Aorta (tissue), 5 donors: ENCODE results near the gene CACNA1E. TPM values are rescaled to one million over a fixed set of nuclear protein-coding genes. Genes with fewer than 3 reads are reported as not detected.
"Not testable (repeated sequence)": the region's sequence is repeated elsewhere in the genome, so short reads cannot be mapped to it uniquely, and the experiment has no call there.

Source experiments
- ATAC-seq: fragments of 200-7000 bp; cut with Tn5 transposase; one replicate; pipeline ENCODE4 v1.9.1; 2022; ENCODE audit warnings: moderate library complexity; ENCODE audit not compliant: low FRiP score
- DNase-seq, 2 donors: peaks; one replicate each; pipeline ENCODE4 v3.0.0-alpha.2; 2020
- H3K27ac ChIP-seq, 2 donors: one replicate each; pipeline ENCODE4 v1.5.1; 2013; ENCODE audit warnings: low read length in 2 of 2, mild to moderate bottlenecking in 2 of 2, moderate library complexity in 2 of 2, control low read depth in 1 of 2, inconsistent platforms in 1 of 2, low read depth in 1 of 2
- H3K27me3 ChIP-seq, 2 donors: one replicate each; pipeline ENCODE4 v1.6.1; 2013; ENCODE audit warnings: control low read depth in 1 of 2, low read length in 1 of 2, mild to moderate bottlenecking in 1 of 2, moderate library complexity in 1 of 2; ENCODE audit not compliant: insufficient read depth in 2 of 2, control insufficient read depth in 1 of 2
- H3K36me3 ChIP-seq, 2 donors: one replicate each; pipeline ENCODE4 v1.6.1; 2013; ENCODE audit warnings: control low read depth in 1 of 2, low read length in 1 of 2, mild to moderate bottlenecking in 1 of 2; ENCODE audit not compliant: insufficient read depth in 2 of 2, control insufficient read depth in 1 of 2
- H3K4me1 ChIP-seq, 2 donors: one replicate each; pipeline ENCODE4 v1.6.1; 2013; ENCODE audit warnings: low read length in 2 of 2, control low read depth in 1 of 2, mild to moderate bottlenecking in 1 of 2, moderate library complexity in 1 of 2; ENCODE audit not compliant: insufficient read depth in 2 of 2, control insufficient read depth in 1 of 2
- H3K4me3 ChIP-seq, 2 donors: one replicate each; pipeline ENCODE4 v1.5.1; 2013; ENCODE audit warnings: low read length in 2 of 2, control low read depth in 1 of 2, mild to moderate bottlenecking in 1 of 2
- H3K9me3 ChIP-seq: one replicate; pipeline ENCODE4 v1.6.1; 2013; ENCODE audit warnings: mild to moderate bottlenecking, low read length; ENCODE audit not compliant: control insufficient read depth
- WGBS, 2 donors: extraction: QIAGEN DNeasy Blood & Tissue Kit; methylation state at CpG; one replicate each; pipeline ENCODE4 v1.1.7; 2013; 5-methylcytosine and 5-hydroxymethylcytosine counted together
- intact Hi-C, 2 donors: fragments of 100-400 bp; cut with DNase I; formaldehyde crosslinking; loops; one replicate each; pipeline versions ENCODE4 v1.14.2 to v1.15.0; 2022
- polyA plus RNA-seq, 2 donors: library from polyadenylated mRNA; stranded (reverse); fragments of 200-250 nt; gene quantifications; one replicate each; pipeline ENCODE4 v1.2.3, GENCODE V29; 2013
- total RNA-seq, 2 donors: library from RNA; stranded (reverse); fragmentation: NEBNext Ultra II Directional; extraction: Animal tissue kit (Norgen Biotek cat#: 25700); gene quantifications; one replicate each; pipeline ENCODE4 v1.2.1, GENCODE V29; 2021
- donor health status: healthy with polysubstance abuse.
- donor health status: Bipolar disorder and iron deficiency.
- donor health status: DM: no; HTN: no; CAD: no.
- donor health status: DM: no; HTN: no; CAD: no.
- donor health status: DM: yes; HTN: yes; CAD: no.

Gene CACNA1E
- total and polyA plus RNA-seq, 4 donors, result 0.06 to 0.19 TPM; not detected in 2

DNA sequence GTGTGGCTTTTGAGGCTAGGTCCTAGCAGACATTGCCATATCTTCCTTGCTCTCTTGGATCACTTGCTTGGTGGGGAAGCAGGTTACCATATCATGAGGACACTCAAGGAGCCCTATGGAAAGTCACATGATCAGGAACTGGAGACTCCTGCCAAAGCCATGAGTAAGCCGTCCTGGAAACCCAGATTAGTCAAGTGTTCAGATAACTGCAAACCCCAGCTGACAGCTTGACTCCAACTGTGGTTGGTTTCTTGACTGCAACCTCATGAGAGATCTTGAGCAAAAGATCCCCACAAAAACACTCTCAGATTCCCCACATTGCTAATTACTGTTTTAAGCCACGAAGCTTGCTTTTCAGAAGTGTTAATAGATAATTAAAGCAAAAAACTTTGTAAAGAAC lies 58.6 kb downstream of the CACNA1E start:
- Histone ChIP-seq H3K4me1 (no peaks in the 10 kb centered on the region), H3K36me3 (no peaks in the 10 kb centered on the region), H3K27me3 (no peaks in the 10 kb centered on the region), H3K9me3 (no peaks in the 10 kb centered on the region), H3K4me3 (no peak overlapping the region), H3K27ac (no peak overlapping the region)
- DNase-seq (no peak), ATAC-seq (no peak)
- WGBS, 2 donors, result 39 to 41% methylated on average over 2 of the region's 2 CpGs
- intact Hi-C loops, result no loop called here

DNA sequence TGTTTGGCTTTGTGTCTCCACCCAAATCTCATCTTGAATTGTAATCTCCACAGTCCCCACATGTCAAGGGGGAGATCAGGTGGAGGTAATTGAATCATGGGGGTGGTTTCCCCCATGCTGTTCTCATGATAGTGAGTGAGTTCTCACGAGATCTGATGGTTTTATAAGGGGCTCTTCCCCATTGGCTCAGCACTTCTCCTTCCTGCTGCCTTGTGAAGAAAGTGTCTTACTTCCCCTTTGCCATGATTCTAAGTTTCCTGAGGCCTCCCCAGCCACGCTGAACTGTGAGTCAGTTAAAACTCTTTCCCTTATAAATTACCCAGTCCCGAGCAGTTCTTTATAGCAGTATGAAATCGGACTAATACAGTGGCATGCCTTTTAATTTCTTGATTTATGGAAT lies 59.1 kb downstream of the CACNA1E start:
- H3K27ac ChIP-seq, intact Hi-C loops, ATAC-seq, H3K4me1 ChIP-seq, H3K9me3 ChIP-seq, H3K27me3 ChIP-seq, DNase-seq, H3K36me3 ChIP-seq, H3K4me3 ChIP-seq: not testable (repeated sequence)
- 52 to 57% methylated on average over 4 of the region's 4 CpGs for WGBS, 2 donors

DNA sequence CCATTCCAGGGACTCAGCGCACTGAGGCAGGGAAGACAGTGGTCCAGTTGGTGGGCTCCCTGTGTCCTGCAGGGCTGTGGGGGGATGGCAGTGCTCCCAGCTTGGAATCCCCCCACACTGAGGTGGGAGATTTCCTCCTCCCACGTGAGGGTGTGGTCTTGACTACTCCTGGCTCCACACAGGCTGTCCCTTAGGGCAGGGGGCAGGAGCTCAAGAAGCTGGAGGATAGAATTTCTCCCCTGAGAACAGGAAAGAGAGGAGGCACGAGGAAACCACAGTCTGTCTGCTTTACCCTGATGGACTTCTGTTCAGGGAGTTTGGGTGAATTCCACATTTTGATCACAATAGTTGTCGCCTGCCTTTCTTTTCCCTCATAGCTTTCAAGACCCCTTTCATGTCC lies 62.1 kb downstream of the CACNA1E start:
- intact Hi-C loops, result no loop called here
- ATAC-seq (no peak), DNase-seq (no peak)
- Histone ChIP-seq H3K4me1 (no peaks in the 10 kb centered on the region), H3K9me3 (no peaks in the 10 kb centered on the region), H3K36me3 (no peaks in the 10 kb centered on the region), H3K27me3 (no peaks in the 10 kb centered on the region), H3K4me3 (no peak overlapping the region), H3K27ac (no peak overlapping the region)
- WGBS, 2 donors, result 18 to 29% methylated on average over 4 of the region's 4 CpGs

DNA sequence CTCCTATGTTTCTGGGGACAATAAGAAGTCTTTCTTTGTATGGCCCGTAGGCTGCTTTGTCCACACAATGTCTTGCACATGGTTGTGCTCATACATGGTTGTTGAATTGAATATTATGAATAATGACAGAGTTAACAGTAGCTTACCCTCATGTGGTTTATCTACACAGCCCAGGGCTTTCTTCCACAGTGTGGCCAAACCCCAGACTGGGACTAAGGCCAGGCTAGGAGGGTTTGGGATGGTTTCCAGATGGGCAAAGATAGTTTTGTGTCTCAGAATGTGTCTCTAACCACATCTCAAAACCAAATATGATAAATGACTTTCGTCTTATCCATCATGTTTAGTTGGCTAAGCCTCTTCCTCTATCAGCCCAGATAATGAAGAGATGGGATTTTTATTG lies 65.2 kb downstream of the CACNA1E start:
- H3K36me3 ChIP-seq, result no peaks in the 10 kb centered on the region
- no peak overlapping the region for H3K27ac ChIP-seq
- H3K4me3 ChIP-seq, result no peak overlapping the region
- no peaks in the 10 kb centered on the region for H3K27me3 ChIP-seq
- ATAC-seq (no peak), DNase-seq (no peak)
- no peaks in the 10 kb centered on the region for H3K9me3 ChIP-seq
- WGBS, 2 donors, result 82% methylated on average over 2 of the region's 2 CpGs
- H3K4me1 ChIP-seq, result no peaks in the 10 kb centered on the region
- intact Hi-C loops, result no loop called here

DNA sequence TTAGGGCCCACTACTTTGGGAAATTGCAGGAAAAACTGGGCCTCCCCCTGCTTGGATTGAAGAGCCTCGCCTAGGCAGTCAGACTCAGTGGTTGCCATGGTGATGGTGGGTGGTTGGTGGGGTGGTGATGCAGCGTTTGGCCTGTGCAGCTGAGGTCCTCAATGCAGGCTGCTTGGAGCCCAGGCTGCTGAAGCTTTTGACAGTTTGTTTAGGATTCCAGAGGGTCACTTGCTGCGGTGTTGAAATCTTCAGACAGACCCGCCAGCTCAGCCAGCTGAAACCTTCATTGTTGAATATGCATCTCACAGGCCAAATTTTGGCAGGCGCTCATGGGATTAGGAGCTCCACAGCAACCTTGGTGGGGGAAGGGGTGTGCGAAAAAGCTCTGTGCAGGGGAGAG lies 67.9 kb downstream of the CACNA1E start:
- H3K9me3 ChIP-seq, result no peaks in the 10 kb centered on the region
- intact Hi-C loops, result no loop called here
- no peak overlapping the region for H3K27ac ChIP-seq
- 15 to 22% methylated on average over 6 of the region's 6 CpGs for WGBS, 2 donors
- H3K27me3 ChIP-seq, result peaks cover 0 to 1% of the 10 kb centered on the region in 2 donors
- DNase-seq (no peak), ATAC-seq (no peak)
- H3K4me1 ChIP-seq, result no peaks in the 10 kb centered on the region
- no peak overlapping the region for H3K4me3 ChIP-seq
- H3K36me3 ChIP-seq, result no peaks in the 10 kb centered on the region

DNA sequence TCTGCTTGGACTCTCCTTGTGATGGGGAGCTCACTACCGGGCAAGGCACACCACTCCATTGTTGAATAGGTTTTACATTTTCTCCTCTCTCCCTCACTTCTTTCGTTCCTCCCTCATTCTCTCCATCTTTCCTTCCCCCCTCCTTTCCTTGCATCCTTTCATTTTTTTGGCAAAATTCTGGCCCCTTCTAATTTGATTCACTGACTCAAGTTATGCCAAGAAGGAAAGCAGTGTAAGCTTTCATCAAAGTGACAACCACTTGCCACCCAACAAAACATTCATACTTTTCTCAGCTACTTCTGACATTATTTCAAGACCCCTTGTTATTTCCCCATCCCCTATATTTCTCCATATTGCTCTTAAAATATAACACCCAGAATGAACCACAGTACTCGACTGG lies 68.4 kb downstream of the CACNA1E start:
- Histone ChIP-seq H3K4me3 (no peak overlapping the region), H3K9me3 (no peaks in the 10 kb centered on the region), H3K4me1 (no peaks in the 10 kb centered on the region), H3K27me3 (peaks cover 0 to 1% of the 10 kb centered on the region in 2 donors), H3K27ac (no peak overlapping the region), H3K36me3 (no peaks in the 10 kb centered on the region)
- DNase-seq (no peak), ATAC-seq (no peak)
- intact Hi-C loops, result no loop called here
- WGBS, 2 donors, result 76 to 80% methylated on average over 3 of the region's 3 CpGs

DNA sequence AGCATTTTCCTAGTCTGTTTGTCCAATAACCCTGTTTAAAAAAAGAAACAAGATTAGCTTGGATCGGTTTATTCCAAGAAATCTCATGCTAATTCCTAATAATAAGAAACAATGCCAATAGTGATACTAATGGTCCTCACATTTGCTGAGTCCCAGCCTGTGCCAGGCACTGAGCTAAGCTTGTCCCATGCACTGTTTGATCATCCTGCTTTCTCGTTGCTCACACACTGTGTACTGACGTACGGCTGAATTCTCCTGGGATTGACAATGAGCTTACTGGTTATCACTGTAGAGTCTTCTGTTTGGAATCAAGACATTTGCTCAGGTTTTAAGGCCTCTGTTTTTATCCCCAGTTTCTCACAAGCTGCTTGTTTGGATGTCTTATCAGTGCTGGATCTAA lies 71.1 kb downstream of the CACNA1E start:
- Histone ChIP-seq H3K9me3 (peaks cover 1% of the 10 kb centered on the region), H3K4me3 (no peak overlapping the region), H3K36me3 (no peaks in the 10 kb centered on the region), H3K27ac (no peak overlapping the region), H3K27me3 (peaks cover 0 to 1% of the 10 kb centered on the region in 2 donors), H3K4me1 (no peaks in the 10 kb centered on the region)
- intact Hi-C loops, result no loop called here
- DNase-seq (no peak), ATAC-seq (no peak)
- 40 to 43% methylated on average over 4 of the region's 4 CpGs for WGBS, 2 donors

DNA sequence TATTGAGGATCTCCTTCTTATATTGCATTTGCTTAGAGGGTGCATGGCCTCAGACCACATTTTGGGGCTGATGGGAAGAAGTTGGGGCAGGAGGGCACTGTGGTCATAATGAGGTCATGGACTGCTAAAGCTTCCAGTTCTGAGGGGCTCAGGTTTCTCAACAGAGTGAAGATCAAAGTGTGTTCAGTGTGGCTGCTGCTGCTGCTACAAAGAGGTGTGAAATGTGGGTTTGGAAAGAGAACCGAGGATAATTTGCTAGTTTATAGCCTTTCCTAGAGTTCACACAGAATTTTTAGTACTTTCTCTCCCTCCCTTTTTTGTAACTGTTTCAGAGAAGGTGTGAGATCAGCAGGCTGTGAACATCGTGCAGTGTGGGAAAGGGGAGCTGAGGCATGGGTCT lies 73.3 kb downstream of the CACNA1E start:
- Histone ChIP-seq H3K36me3 (no peaks in the 10 kb centered on the region), H3K4me3 (no peak overlapping the region), H3K4me1 (no peaks in the 10 kb centered on the region), H3K27ac (no peak overlapping the region), H3K27me3 (peaks cover 0 to 1% of the 10 kb centered on the region in 2 donors), H3K9me3 (peaks cover 1% of the 10 kb centered on the region)
- intact Hi-C loops, result no loop called here
- ATAC-seq (no peak), DNase-seq (no peak)
- 7 to 15% methylated on average over 2 of the region's 2 CpGs for WGBS, 2 donors

DNA sequence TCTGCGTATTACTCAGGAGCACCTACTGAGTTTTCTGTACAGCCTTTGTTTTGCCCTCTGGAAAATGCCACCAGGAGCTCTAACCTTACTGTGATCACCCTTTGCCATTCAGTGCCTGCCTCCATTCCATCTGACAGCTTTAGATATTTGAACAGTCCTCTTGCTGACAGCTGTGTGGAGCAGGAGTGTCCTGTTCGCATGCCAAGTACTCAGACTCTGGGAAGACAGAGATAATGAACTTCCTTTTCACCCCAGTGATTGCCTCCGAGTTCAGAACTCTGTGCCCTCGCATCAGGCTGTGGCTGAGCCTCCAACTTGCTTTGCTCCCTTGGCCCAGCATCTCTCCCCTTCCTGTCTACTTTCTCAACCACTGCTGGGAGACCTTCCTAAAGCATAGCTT lies 74.0 kb downstream of the CACNA1E start:
- intact Hi-C loops, result no loop called here
- 40 to 51% methylated on average over 4 of the region's 4 CpGs for WGBS, 2 donors
- H3K4me3 ChIP-seq, result no peak overlapping the region
- no peaks in the 10 kb centered on the region for H3K4me1 ChIP-seq
- no peak for DNase-seq
- H3K36me3 ChIP-seq, result no peaks in the 10 kb centered on the region
- H3K9me3 ChIP-seq, result peaks cover 1% of the 10 kb centered on the region
- ATAC-seq, result no peak
- H3K27me3 ChIP-seq, result peaks cover 0 to 1% of the 10 kb centered on the region in 2 donors
- no peak overlapping the region for H3K27ac ChIP-seq
